H1 (cell line): ENCODE measurements around the gene EIF4E1B. TPM values are rescaled to one million over a fixed set of nuclear protein-coding genes. Genes with fewer than 3 reads are reported as not detected.

ENCODE experiments used
- CTCF ChIA-PET: fragments of 300-600 bp; sonication (Branson Sonifier 250); formaldehyde crosslinking; loops from one replicate; lab custom pipeline; 2021; ENCODE audit not compliant: partially characterized antibody; lab: Charles Lee
- POLR2A ChIA-PET: fragments of 300-600 bp; sonication (Branson Sonifier 250); formaldehyde crosslinking; loops from one replicate; lab custom pipeline; 2021; ENCODE audit warnings: inconsistent platforms; ENCODE audit not compliant: partially characterized antibody; lab: Charles Lee
- DNase-seq, 2 experiments: peaks; one replicate each; pipeline versions ENCODE4 v3.0.0 to v3.0.0-alpha.2; 2010 to 2022; ENCODE audit warnings: low spot score in 2 of 2, low read depth in 1 of 2, mixed read lengths in 1 of 2
- FAIRE-seq: peaks from 2 replicates; lab custom pipeline; 2011; peaks lifted over from hg19 to GRCh38; lab: Jason Lieb, UNC
- H2AFZ ChIP-seq: 2 replicates; pipeline ENCODE4 v1.8.1; 2012; ENCODE audit warnings: low read length, inconsistent platforms
- H2AK5ac ChIP-seq: 2 replicates; pipeline ENCODE4 v1.6.1; 2013; ENCODE audit warnings: low read depth, low read length
- H2BK120ac ChIP-seq: replicated peaks from 2 replicates; pipeline ENCODE3; 2013; ENCODE audit warnings: low read depth, low read length, inconsistent platforms
- H2BK12ac ChIP-seq: 2 replicates; pipeline ENCODE4 v1.6.1; 2013; ENCODE audit warnings: low read depth, low read length
- H2BK15ac ChIP-seq: 2 replicates; pipeline ENCODE4 v1.6.1; 2013; ENCODE audit warnings: low read length
- H2BK20ac ChIP-seq: 2 replicates; pipeline ENCODE4 v1.6.1; 2013; ENCODE audit warnings: low read length
- H2BK5ac ChIP-seq: 2 replicates; pipeline ENCODE4 v1.6.1; 2013; ENCODE audit warnings: low read depth, low read length
- H3K14ac ChIP-seq: 2 replicates; pipeline ENCODE4 v1.6.1; 2013; ENCODE audit warnings: inconsistent platforms; ENCODE audit not compliant: insufficient read length
- H3K18ac ChIP-seq: 2 replicates; pipeline ENCODE4 v1.6.1; 2013; ENCODE audit warnings: low read length; ENCODE audit errors: extremely low read depth
- H3K23ac ChIP-seq: 2 replicates; pipeline ENCODE4 v1.6.1; 2013; ENCODE audit warnings: inconsistent platforms; ENCODE audit not compliant: insufficient read length
- H3K23me2 ChIP-seq: 2 replicates; pipeline ENCODE4 v1.6.1; 2013; ENCODE audit warnings: low read depth, low read length
- H3K27ac ChIP-seq: 2 replicates; pipeline ENCODE4 v1.6.1; 2011; ENCODE audit warnings: low read depth, low read length, inconsistent platforms
- H3K27me3 ChIP-seq, 4 experiments: replicated peaks in 1 of 4; 1 replicate in 1 of 4; 2 replicates in 3 of 4; pipeline versions ENCODE4 v1.6.1 to v1.8.1; 2011 to 2013; ENCODE audit warnings: low read length in 3 of 4, mild to moderate bottlenecking in 3 of 4, inconsistent platforms in 2 of 4, mixed read lengths in 2 of 4, moderate library complexity in 1 of 4; ENCODE audit not compliant: control insufficient read depth in 3 of 4, insufficient read depth in 3 of 4; ENCODE audit errors: extremely low read depth in 1 of 4
- H3K36me3 ChIP-seq, 4 experiments: 2 replicates each; pipeline versions ENCODE4 v1.6.1 to v1.8.1; 2011 to 2013; ENCODE audit warnings: mild to moderate bottlenecking in 4 of 4, low read length in 3 of 4, moderate library complexity in 2 of 4, control low read depth in 1 of 4, inconsistent platforms in 1 of 4; ENCODE audit not compliant: insufficient read depth in 4 of 4, control insufficient read depth in 2 of 4
- H3K4ac ChIP-seq: replicated peaks from 2 replicates; pipeline ENCODE3; 2013; ENCODE audit warnings: low read length, low read depth, mixed read lengths, inconsistent platforms; ENCODE audit not compliant: insufficient read length
- H3K4me1 ChIP-seq, 4 experiments: replicated peaks in 1 of 4; 1 replicate in 1 of 4; 2 replicates in 3 of 4; pipeline versions ENCODE4 v1.6.1 to v1.8.1; 2011 to 2013; ENCODE audit warnings: low read length in 3 of 4, inconsistent platforms in 2 of 4, mixed read lengths in 1 of 4; ENCODE audit not compliant: insufficient read depth in 4 of 4, control insufficient read depth in 3 of 4
- H3K4me2 ChIP-seq, 2 experiments: 2 replicates each; pipeline versions ENCODE4 v1.6.1 to v1.8.1; 2011 to 2013; ENCODE audit warnings: low read depth in 2 of 2, low read length in 2 of 2, control low read depth in 1 of 2, inconsistent platforms in 1 of 2, mild to moderate bottlenecking in 1 of 2; ENCODE audit not compliant: insufficient read depth in 1 of 2
- H3K4me3 ChIP-seq, 4 experiments: fragments of 200-600, 300-600 bp in 1 of 4; sonication (generic), shearing (Covaris generic), sonication (Bioruptor Twin) in 1 of 4; 2 replicates each; pipeline versions ENCODE4 v1.5.1 to v1.8.1; 2011 to 2016; ENCODE audit warnings: low read length in 4 of 4, low read depth in 3 of 4, control low read depth in 2 of 4, inconsistent platforms in 2 of 4, mild to moderate bottlenecking in 2 of 4, mixed read lengths in 1 of 4, moderate library complexity in 1 of 4; ENCODE audit not compliant: insufficient read depth in 2 of 4; ENCODE audit errors: extremely low read depth in 1 of 4
- H3K56ac ChIP-seq: replicated peaks from 2 replicates; pipeline ENCODE3; 2013; ENCODE audit warnings: low read depth, mild to moderate bottlenecking, mixed read lengths, low read length, inconsistent platforms; ENCODE audit not compliant: insufficient read length
- H3K79me1 ChIP-seq: 2 replicates; pipeline ENCODE4 v1.6.1; 2013; ENCODE audit warnings: low read depth, low read length, control low read depth
- H3K79me2 ChIP-seq, 2 experiments: 2 replicates each; pipeline versions ENCODE4 v1.6.1 to v1.8.1; 2012 to 2013; ENCODE audit warnings: low read length in 2 of 2, mild to moderate bottlenecking in 2 of 2, inconsistent platforms in 1 of 2; ENCODE audit not compliant: insufficient read depth in 2 of 2, control insufficient read depth in 1 of 2
- H3K9ac ChIP-seq, 4 experiments: replicated peaks in 1 of 4; 1 replicate in 1 of 4; 2 replicates in 3 of 4; pipeline versions ENCODE4 v1.6.1 to v1.8.1; 2011 to 2013; ENCODE audit warnings: low read depth in 3 of 4, low read length in 3 of 4, control low read depth in 2 of 4, mild to moderate bottlenecking in 2 of 4, moderate library complexity in 2 of 4, inconsistent platforms in 1 of 4; ENCODE audit errors: extremely low read depth in 1 of 4
- H3K9me3 ChIP-seq, 2 experiments: 2 replicates each; pipeline versions ENCODE4 v1.6.1 to v1.8.1; 2012 to 2013; ENCODE audit warnings: mild to moderate bottlenecking in 2 of 2, moderate library complexity in 2 of 2, control low read depth in 1 of 2, inconsistent platforms in 1 of 2, low read depth in 1 of 2, low read length in 1 of 2, mixed read lengths in 1 of 2; ENCODE audit not compliant: insufficient read depth in 2 of 2
- H4K20me1 ChIP-seq, 2 experiments: replicated peaks in 1 of 2; 2 replicates each; pipeline versions ENCODE3 to v1.8.1; 2011 to 2013; ENCODE audit warnings: inconsistent platforms in 2 of 2, low read length in 2 of 2, mild to moderate bottlenecking in 1 of 2; ENCODE audit not compliant: insufficient read depth in 2 of 2, control insufficient read depth in 1 of 2
- H4K5ac ChIP-seq: 2 replicates; pipeline ENCODE4 v1.6.1; 2013; ENCODE audit warnings: low read length, low read depth, mixed read lengths, inconsistent platforms; ENCODE audit not compliant: insufficient read length
- H4K8ac ChIP-seq: 2 replicates; pipeline ENCODE4 v1.8.0; 2013; ENCODE audit warnings: mild to moderate bottlenecking, moderate library complexity, low read length, inconsistent platforms; ENCODE audit not compliant: insufficient read depth; ENCODE audit errors: extremely low read depth
- H4K91ac ChIP-seq: replicated peaks from 2 replicates; pipeline ENCODE3; 2013; ENCODE audit warnings: low read length, mixed read lengths, inconsistent platforms; ENCODE audit not compliant: insufficient read length
- BCL11A ChIP-seq, 2 experiments: IDR thresholded peaks; one replicate each; pipeline ENCODE4 v1.6.1; 2011; ENCODE audit warnings: low read depth in 2 of 2, low read length in 2 of 2, mild to moderate bottlenecking in 2 of 2
- CHD1 ChIP-seq: IDR thresholded peaks from 2 replicates; pipeline ENCODE4 v1.6.1; 2012; ENCODE audit warnings: low read depth, low read length, improper control_type of control experiment
- EZH2 ChIP-seq: fragments of 200-600 bp; sonication (generic); IDR thresholded peaks from 2 replicates; pipeline ENCODE4 v1.7.1; 2012; ENCODE audit warnings: low read depth, mild to moderate bottlenecking, moderate library complexity, low read length, inconsistent platforms; ENCODE audit not compliant: severe bottlenecking
- FOSL1 ChIP-seq: IDR thresholded peaks from 2 replicates; pipeline ENCODE4 v1.6.1; 2011; ENCODE audit warnings: mild to moderate bottlenecking, low read depth, low read length, moderate library complexity; ENCODE audit not compliant: insufficient read depth
- KDM5A ChIP-seq: fragments of 200-600 bp; IDR thresholded peaks from 2 replicates; pipeline ENCODE4 v1.7.1; 2012; ENCODE audit warnings: mild to moderate bottlenecking, low read length, inconsistent platforms, mixed read lengths
- MAX ChIP-seq: IDR thresholded peaks from 2 replicates; pipeline ENCODE4 v1.6.1; 2012; ENCODE audit warnings: inconsistent platforms
- POU5F1 ChIP-seq: IDR thresholded peaks from 2 replicates; pipeline ENCODE4 v1.6.1; 2011; ENCODE audit warnings: low read depth, mild to moderate bottlenecking, low read length, moderate library complexity
- SAP30 ChIP-seq: fragments of 300-600 bp; sonication (generic); IDR thresholded peaks from 2 replicates; pipeline ENCODE4 v1.7.1; 2012; ENCODE audit warnings: low read length, moderate library complexity, mild to moderate bottlenecking, inconsistent platforms; ENCODE audit not compliant: insufficient read depth, insufficient replicate concordance
- SIRT6 ChIP-seq: IDR thresholded peaks from one replicate; pipeline ENCODE4 v1.7.1; 2012; ENCODE audit warnings: low read length, inconsistent platforms
- SP1 ChIP-seq: IDR thresholded peaks from 2 replicates; pipeline ENCODE4 v1.6.1; 2011; ENCODE audit warnings: low read depth, low read length
- TAF1 ChIP-seq: IDR thresholded peaks from 2 replicates; pipeline ENCODE4 v1.6.1; 2011; ENCODE audit warnings: mild to moderate bottlenecking, low read depth, low read length
- ZNF274 ChIP-seq: IDR thresholded peaks from 2 replicates; pipeline ENCODE4 v1.7.0; 2012; ENCODE audit warnings: low read length, borderline replicate concordance; ENCODE audit errors: extremely low read depth
- polyA plus RNA-seq, 7 experiments: library from polyadenylated mRNA; depleted of rRNA in 3 of 7; stranded (reverse) in 5 of 7; unstranded in 2 of 7; fragments of >200 nt in 5 of 7; fragments of 200-250 nt in 2 of 7; gene quantifications; 1 replicate in 5 of 7; 2 replicates in 1 of 7; 4 replicates in 1 of 7; pipeline versions ENCODE4 v1.2.1 to v1.2.3, GENCODE V29; 2011 to 2013; ENCODE audit warnings: missing spikeins in 2 of 7, mixed read lengths in 2 of 7
- total RNA-seq: library from RNA; stranded (reverse); fragmentation: NEBNext Ultra II Directional; extraction: Animal tissue kit (Norgen Biotek cat#: 25700); gene quantifications from 2 replicates; pipeline ENCODE4 v1.2.1, GENCODE V29; 2021

EIF4E1B gene
- total and polyA plus RNA-seq, 2 of the 8 experiments (the other 6 are each of a cell fraction or from before 2014, with no cell fraction given): 0.97 to 1.3 TPM

- no peak for TF ChIP-seq MAX
- TF ChIP-seq KDM5A: no peak
- TF ChIP-seq POU5F1: no peak
- TF ChIP-seq CHD1: no peak
- no peak for TF ChIP-seq SIRT6
- TF ChIP-seq SAP30: no peak
- no peak for TF ChIP-seq BCL11A (IDR thresholded peaks at IDR 0.05; ENCODE audit: low read depth in 2 of 2, low read length in 2 of 2)
- TF ChIP-seq FOSL1: no peak
- TF ChIP-seq SP1: no peak
- no peak for TF ChIP-seq ZNF274
- no peak for TF ChIP-seq EZH2
- TF ChIP-seq TAF1: no peak
- H2BK20ac ChIP-seq: 0 out of 2 replicates have a peak overlapping the region, but pooled peaks have one; percentile 6
- no peak overlapping the region for H3K9ac ChIP-seq
- H3K4me1 ChIP-seq: no peaks in the 10 kb centered on the region
- no peak overlapping the region for H3K4ac ChIP-seq
- no peak overlapping the region for H4K8ac ChIP-seq
- H3K36me3 ChIP-seq: no peaks in the 10 kb centered on the region
- H4K20me1 ChIP-seq: peaks cover 0 to 11% of the 10 kb centered on the region in 2 experiments
- FAIRE-seq (no peak), DNase-seq (no peak)
- CTCF ChIA-PET: interaction anchor here (2.7 kb wide), 1 partner anchor 15 kb away, joined by 18 read pairs; no protein-coding TSS in a partner anchor
- no peak overlapping the region for H3K4me3 ChIP-seq
- 0 out of 2 replicates have a peak overlapping the region, but pooled peaks have one; percentile 14 for H2BK12ac ChIP-seq
- POLR2A ChIA-PET: interaction anchor here (1.3 kb wide), 1 partner anchor 52 kb away, joined by 3 read pairs; no protein-coding TSS in a partner anchor
- no peak overlapping the region for H3K4me2 ChIP-seq
- H3K18ac ChIP-seq: no peak overlapping the region
- no peak overlapping the region for H2AFZ ChIP-seq
- peak overlapping the region; percentile 47 for H4K91ac ChIP-seq
- no peaks in the 10 kb centered on the region for H3K79me2 ChIP-seq
- H2BK120ac ChIP-seq: no peak overlapping the region
- H2AK5ac ChIP-seq: no peak overlapping the region
- no peak overlapping the region for H2BK5ac ChIP-seq
- H4K5ac ChIP-seq: no peak overlapping the region
- no peaks in the 10 kb centered on the region for H3K79me1 ChIP-seq
- no peak overlapping the region for H3K27ac ChIP-seq
- H3K14ac ChIP-seq: no peak overlapping the region
- H2BK15ac ChIP-seq: no peak overlapping the region
- H3K23me2 ChIP-seq: peaks cover 19% of the 10 kb centered on the region; the same call in 1 of the 2 replicates
- H3K56ac ChIP-seq: peak overlapping the region; percentile 88
- no peaks in the 10 kb centered on the region; a peak in 1 of 7 replicates for H3K27me3 ChIP-seq
- H3K9me3 ChIP-seq: peaks cover 17 to 26% of the 10 kb centered on the region in 2 experiments
- H3K23ac ChIP-seq: no peak overlapping the region
These were observed 42.2 kb upstream of the EIF4E1B start for GRCh38 chr5:176588297-176588696.
